WTC11 (cell line): Measurements from ENCODE around the gene PMFBP1. TPM values are rescaled to one million over a fixed set of nuclear protein-coding genes. Genes with fewer than 3 reads are reported as not detected.

Experiments used
- ATAC-seq: fragments of 200-7000 bp; cut with Tn5 transposase; 2 replicates; pipeline ENCODE4 v1.10.0; 2021; ENCODE audit warnings: mild to moderate bottlenecking, moderate library complexity
- CTCF ChIA-PET: fragments of 300-600 bp; sonication (Branson Sonifier 250); formaldehyde crosslinking; loops from one replicate; lab custom pipeline; 2021; ENCODE audit warnings: antibody characterized with exemption; lab: Charles Lee
- POLR2A ChIA-PET: fragments of 350-600 bp; sonication (Branson Sonifier 250); formaldehyde crosslinking; loops from one replicate; lab custom pipeline; 2021; ENCODE audit warnings: antibody characterized with exemption; lab: Charles Lee
- DNase-seq: peaks from one replicate; pipeline ENCODE4 v3.0.0; 2021; ENCODE audit warnings: low spot score
- H3K27ac Mint-ChIP-seq: 2 replicates; pipeline ENCODE4 v1.8.0; 2021; ENCODE audit warnings: mixed read lengths
- H3K27me3 Mint-ChIP-seq: 2 replicates; pipeline ENCODE4 v1.8.0; 2021; ENCODE audit warnings: low read depth, mild to moderate bottlenecking, moderate library complexity, mixed read lengths
- H3K36me3 Mint-ChIP-seq: 2 replicates; pipeline ENCODE4 v1.8.0; 2021; ENCODE audit warnings: mixed read lengths
- H3K4me1 Mint-ChIP-seq: 2 replicates; pipeline ENCODE4 v1.8.0; 2022; ENCODE audit warnings: mixed read lengths
- H3K4me3 Mint-ChIP-seq: 2 replicates; pipeline ENCODE4 v1.8.0; 2021; ENCODE audit warnings: mild to moderate bottlenecking, moderate library complexity, mixed read lengths
- H3K9me3 Mint-ChIP-seq: 2 replicates; pipeline ENCODE4 v1.8.0; 2021; ENCODE audit warnings: mixed read lengths
- CREB1 ChIP-seq: sonication (generic); formaldehyde crosslinking; IDR thresholded peaks from 2 replicates; pipeline ENCODE4 v1.8.0; 2023; ENCODE audit warnings: mild to moderate bottlenecking, missing genetic modification reagents
- FOXK1 ChIP-seq: sonication (generic); formaldehyde crosslinking; IDR thresholded peaks from 2 replicates; pipeline ENCODE4 v1.8.0; 2022; ENCODE audit warnings: mild to moderate bottlenecking, moderate library complexity, missing genetic modification reagents
- GRHL2 ChIP-seq: fragments of 250-450 bp; sonication (Bioruptor Pico); IDR thresholded peaks from 2 replicates; pipeline ENCODE4 v1.8.0; 2022; ENCODE audit warnings: mild to moderate bottlenecking, moderate library complexity; ENCODE audit not compliant: insufficient replicate concordance, severe bottlenecking
- HMGA2 ChIP-seq: fragments of 250-450 bp; sonication (Bioruptor Pico); IDR thresholded peaks from 2 replicates; pipeline ENCODE4 v1.4.0; 2021; ENCODE audit warnings: mild to moderate bottlenecking, moderate library complexity
- PRRX2 ChIP-seq: fragments of 250-450 bp; sonication (Bioruptor Pico); IDR thresholded peaks from 2 replicates; pipeline ENCODE4 v1.8.0; 2021; ENCODE audit warnings: mild to moderate bottlenecking
- RELA ChIP-seq: sonication (generic); formaldehyde crosslinking; IDR thresholded peaks from 2 replicates; pipeline ENCODE4 v1.8.1; 2022; ENCODE audit warnings: missing genetic modification reagents, mild to moderate bottlenecking, borderline replicate concordance
- SMAD4 ChIP-seq: sonication (generic); formaldehyde crosslinking; IDR thresholded peaks from 2 replicates; pipeline ENCODE4 v1.8.0; 2022; ENCODE audit warnings: mild to moderate bottlenecking, missing genetic modification reagents
- total RNA-seq: library from RNA; stranded (reverse); gene quantifications from 3 replicates; pipeline ENCODE4 v1.2.3, GENCODE V29; 2021
- TF ChIP-seq, protein P1 (sequence below): sonication (generic); formaldehyde crosslinking; IDR thresholded peaks from 2 replicates; pipeline ENCODE4 v1.8.0; 2022; ENCODE audit warnings: mild to moderate bottlenecking, missing genetic modification reagents
- TF ChIP-seq, protein P2 (sequence below): sonication (generic); formaldehyde crosslinking; IDR thresholded peaks from 2 replicates; pipeline ENCODE4 v1.8.1; 2023; ENCODE audit warnings: mild to moderate bottlenecking, missing genetic modification reagents, moderate library complexity
- TF ChIP-seq, protein P3 (sequence below): sonication (generic); formaldehyde crosslinking; IDR thresholded peaks from 2 replicates; pipeline ENCODE4 v1.8.1; 2023; ENCODE audit warnings: mild to moderate bottlenecking, missing genetic modification reagents
- TF ChIP-seq, protein P4 (sequence below): fragments of 200-600 bp; IDR thresholded peaks from 2 replicates; pipeline ENCODE4 v1.8.0; 2022; ENCODE audit warnings: antibody characterized with exemption
- TF ChIP-seq, protein P5 (sequence below): sonication (generic); formaldehyde crosslinking; IDR thresholded peaks from 2 replicates; pipeline ENCODE4 v1.8.1; 2022; ENCODE audit warnings: missing genetic modification reagents, borderline replicate concordance
- TF ChIP-seq, protein P6 (sequence below): sonication (generic); formaldehyde crosslinking; IDR thresholded peaks from 2 replicates; pipeline ENCODE4 v1.8.0; 2023; ENCODE audit warnings: missing genetic modification reagents

The PMFBP1 gene
- total RNA-seq, 1 experiment from 2014 or later: 1.9 TPM

DNA sequence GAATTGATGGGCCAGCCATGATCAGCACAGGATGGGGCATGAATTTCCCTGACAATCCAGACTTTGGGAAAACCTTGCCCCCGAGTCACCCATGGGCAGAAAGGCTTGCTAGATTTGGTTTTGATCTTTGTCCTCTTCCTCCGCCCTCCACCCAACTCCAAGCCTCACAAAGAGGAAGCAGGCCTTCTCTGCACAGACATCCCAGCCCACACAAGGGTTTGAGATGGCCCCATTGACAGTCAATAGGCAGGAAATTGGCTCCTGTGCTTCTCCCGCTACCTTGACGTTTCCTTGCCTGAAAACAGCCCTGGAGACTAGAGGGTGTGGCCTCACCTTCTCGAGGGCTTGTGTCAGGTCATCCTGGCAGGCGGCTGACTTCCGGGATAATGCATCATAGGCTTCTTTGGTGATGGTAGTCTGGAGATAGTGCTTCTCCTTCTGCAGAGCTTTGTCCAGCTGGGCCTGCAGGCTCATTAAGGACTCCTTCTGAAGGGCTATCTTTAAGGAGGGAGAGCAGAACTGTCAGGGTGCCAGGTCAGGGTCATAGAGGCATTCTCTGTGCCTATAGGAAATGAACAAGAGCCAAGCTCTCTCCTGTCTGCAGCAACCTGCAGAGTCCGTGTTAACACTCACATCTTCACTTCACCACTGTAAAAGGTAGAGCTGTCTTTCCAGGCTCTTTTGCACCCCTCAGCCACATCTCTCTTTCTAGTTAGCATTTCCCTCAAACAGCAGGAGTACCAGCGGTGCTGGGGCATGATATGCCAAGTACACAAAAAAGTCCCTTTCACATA lies 46.1 kb downstream of the PMFBP1 start (continued):
- TF ChIP-seq SMAD4: no peak
- TF ChIP-seq, all 79 proteins: peak for 0

DNA sequence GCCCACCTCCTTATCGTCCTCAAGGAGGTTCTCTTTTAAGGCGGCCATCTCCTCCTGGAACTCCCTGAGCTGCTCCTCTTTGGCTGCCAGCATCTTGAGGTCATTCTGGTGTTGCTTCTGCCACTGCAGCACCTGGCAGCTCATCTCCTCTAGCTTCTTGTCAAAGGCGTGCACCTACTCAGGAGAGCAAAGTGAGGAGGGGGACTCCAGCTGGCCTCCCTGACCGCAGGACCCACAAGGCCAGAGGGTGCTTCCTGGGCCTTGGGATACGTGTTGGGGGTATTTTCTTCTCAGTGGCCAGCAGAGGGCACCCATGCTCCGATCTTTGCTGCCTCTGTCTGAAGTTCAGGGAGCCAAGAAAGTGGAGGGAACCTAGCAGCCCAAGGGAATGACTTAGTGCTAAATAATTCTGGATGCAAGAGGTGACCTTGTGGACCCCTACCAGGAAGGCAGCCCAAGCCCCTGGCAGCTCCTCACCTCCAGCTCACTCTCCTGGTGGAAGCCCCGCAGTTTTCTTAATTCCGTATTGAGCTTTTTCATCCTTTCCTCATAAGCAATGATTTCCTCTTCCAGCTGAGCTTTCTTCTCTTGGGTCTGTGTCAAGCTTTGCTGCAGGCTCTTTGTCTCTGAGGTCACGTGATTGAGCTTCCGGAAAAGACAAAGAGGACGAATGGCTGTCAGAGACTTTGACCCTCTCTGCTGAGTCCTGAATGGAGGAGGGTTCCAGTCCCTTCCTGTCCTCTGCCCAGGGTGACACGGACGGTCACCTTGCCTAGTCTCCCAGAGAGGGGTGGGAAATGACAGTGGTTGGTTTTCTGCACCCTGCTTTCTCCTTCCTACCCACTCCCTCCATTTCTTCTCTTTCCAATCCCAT lies 47.0 kb downstream of the PMFBP1 start:
- no peak overlapping the region for H3K4me3 Mint-ChIP-seq
- peak; percentile 90 for ATAC-seq
- POLR2A ChIA-PET: interaction anchor here (1.9 kb wide), 1 partner anchor 25 kb away, joined by 8 read pairs; no protein-coding TSS in a partner anchor
- TF ChIP-seq HMGA2 (CRISPR knock-in tag): no peak
- TF ChIP-seq CREB1 (CRISPR knock-in tag): no peak
- TF ChIP-seq FOXK1 (CRISPR knock-in tag): no peak
- TF ChIP-seq, protein P1, sequence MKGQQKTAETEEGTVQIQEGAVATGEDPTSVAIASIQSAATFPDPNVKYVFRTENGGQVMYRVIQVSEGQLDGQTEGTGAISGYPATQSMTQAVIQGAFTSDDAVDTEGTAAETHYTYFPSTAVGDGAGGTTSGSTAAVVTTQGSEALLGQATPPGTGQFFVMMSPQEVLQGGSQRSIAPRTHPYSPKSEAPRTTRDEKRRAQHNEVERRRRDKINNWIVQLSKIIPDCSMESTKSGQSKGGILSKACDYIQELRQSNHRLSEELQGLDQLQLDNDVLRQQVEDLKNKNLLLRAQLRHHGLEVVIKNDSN (CRISPR knock-in tag): peak; percentile 85
- TF ChIP-seq, protein P2, sequence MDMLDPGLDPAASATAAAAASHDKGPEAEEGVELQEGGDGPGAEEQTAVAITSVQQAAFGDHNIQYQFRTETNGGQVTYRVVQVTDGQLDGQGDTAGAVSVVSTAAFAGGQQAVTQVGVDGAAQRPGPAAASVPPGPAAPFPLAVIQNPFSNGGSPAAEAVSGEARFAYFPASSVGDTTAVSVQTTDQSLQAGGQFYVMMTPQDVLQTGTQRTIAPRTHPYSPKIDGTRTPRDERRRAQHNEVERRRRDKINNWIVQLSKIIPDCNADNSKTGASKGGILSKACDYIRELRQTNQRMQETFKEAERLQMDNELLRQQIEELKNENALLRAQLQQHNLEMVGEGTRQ (CRISPR knock-in tag): peak; percentile 85
- TF ChIP-seq, protein P3, sequence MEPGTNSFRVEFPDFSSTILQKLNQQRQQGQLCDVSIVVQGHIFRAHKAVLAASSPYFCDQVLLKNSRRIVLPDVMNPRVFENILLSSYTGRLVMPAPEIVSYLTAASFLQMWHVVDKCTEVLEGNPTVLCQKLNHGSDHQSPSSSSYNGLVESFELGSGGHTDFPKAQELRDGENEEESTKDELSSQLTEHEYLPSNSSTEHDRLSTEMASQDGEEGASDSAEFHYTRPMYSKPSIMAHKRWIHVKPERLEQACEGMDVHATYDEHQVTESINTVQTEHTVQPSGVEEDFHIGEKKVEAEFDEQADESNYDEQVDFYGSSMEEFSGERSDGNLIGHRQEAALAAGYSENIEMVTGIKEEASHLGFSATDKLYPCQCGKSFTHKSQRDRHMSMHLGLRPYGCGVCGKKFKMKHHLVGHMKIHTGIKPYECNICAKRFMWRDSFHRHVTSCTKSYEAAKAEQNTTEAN (CRISPR knock-in tag): no peak
- TF ChIP-seq, protein P4, sequence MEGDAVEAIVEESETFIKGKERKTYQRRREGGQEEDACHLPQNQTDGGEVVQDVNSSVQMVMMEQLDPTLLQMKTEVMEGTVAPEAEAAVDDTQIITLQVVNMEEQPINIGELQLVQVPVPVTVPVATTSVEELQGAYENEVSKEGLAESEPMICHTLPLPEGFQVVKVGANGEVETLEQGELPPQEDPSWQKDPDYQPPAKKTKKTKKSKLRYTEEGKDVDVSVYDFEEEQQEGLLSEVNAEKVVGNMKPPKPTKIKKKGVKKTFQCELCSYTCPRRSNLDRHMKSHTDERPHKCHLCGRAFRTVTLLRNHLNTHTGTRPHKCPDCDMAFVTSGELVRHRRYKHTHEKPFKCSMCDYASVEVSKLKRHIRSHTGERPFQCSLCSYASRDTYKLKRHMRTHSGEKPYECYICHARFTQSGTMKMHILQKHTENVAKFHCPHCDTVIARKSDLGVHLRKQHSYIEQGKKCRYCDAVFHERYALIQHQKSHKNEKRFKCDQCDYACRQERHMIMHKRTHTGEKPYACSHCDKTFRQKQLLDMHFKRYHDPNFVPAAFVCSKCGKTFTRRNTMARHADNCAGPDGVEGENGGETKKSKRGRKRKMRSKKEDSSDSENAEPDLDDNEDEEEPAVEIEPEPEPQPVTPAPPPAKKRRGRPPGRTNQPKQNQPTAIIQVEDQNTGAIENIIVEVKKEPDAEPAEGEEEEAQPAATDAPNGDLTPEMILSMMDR: peak; percentile 80
- TF ChIP-seq, protein P5, sequence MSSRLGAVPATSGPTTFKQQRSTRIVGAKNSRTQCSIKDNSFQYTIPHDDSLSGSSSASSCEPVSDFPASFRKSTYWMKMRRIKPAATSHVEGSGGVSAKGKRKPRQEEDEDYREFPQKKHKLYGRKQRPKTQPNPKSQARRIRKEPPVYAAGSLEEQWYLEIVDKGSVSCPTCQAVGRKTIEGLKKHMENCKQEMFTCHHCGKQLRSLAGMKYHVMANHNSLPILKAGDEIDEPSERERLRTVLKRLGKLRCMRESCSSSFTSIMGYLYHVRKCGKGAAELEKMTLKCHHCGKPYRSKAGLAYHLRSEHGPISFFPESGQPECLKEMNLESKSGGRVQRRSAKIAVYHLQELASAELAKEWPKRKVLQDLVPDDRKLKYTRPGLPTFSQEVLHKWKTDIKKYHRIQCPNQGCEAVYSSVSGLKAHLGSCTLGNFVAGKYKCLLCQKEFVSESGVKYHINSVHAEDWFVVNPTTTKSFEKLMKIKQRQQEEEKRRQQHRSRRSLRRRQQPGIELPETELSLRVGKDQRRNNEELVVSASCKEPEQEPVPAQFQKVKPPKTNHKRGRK (CRISPR knock-in tag): no peak
- no peak for TF ChIP-seq RELA (CRISPR knock-in tag)
- TF ChIP-seq PRRX2 (CRISPR knock-in tag): no peak
- TF ChIP-seq, protein P6, sequence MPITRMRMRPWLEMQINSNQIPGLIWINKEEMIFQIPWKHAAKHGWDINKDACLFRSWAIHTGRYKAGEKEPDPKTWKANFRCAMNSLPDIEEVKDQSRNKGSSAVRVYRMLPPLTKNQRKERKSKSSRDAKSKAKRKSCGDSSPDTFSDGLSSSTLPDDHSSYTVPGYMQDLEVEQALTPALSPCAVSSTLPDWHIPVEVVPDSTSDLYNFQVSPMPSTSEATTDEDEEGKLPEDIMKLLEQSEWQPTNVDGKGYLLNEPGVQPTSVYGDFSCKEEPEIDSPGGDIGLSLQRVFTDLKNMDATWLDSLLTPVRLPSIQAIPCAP (CRISPR knock-in tag): no peak
- no peak for TF ChIP-seq GRHL2
- TF ChIP-seq, all 79 proteins: peak for 3
- H3K27me3 Mint-ChIP-seq: no peaks in the 10 kb centered on the region; the same call in 1 of the 2 replicates
- no peaks in the 10 kb centered on the region for H3K9me3 Mint-ChIP-seq
- CTCF ChIA-PET: interaction anchor here (0.5 to 2.5 kb wide), 29 partner anchors 13 to 1832 kb away, joined by 3 to 68 read pairs (median 5); partner anchors contain the start of genes DHX38 and TXNL4B
- H3K27ac Mint-ChIP-seq: 0 out of 2 replicates have a peak overlapping the region, but pooled peaks have one; percentile 8
- H3K4me1 Mint-ChIP-seq: peaks cover 19% of the 10 kb centered on the region
- H3K36me3 Mint-ChIP-seq: peaks cover 5% of the 10 kb centered on the region; the same call in 1 of the 2 replicates
- DNase-seq: peak; percentile 80
